OCI-LY7 (cell line): Measurements from ENCODE around the gene UBE2L6. TPM values are rescaled to one million over a fixed set of nuclear protein-coding genes. Genes with fewer than 3 reads are reported as not detected.

Experiments
- BruUV-seq: library from RNA; stranded (reverse); fragments of 400-500 nt; replicated peaks from 2 replicates; lab custom pipeline; 2021; lab: Mats Ljungman, UMichigan
- CTCF ChIA-PET: fragments of 300-600 bp; sonication (Branson Sonifier 250); formaldehyde crosslinking; loops from one replicate; lab custom pipeline; 2022; ENCODE audit warnings: antibody characterized with exemption; ENCODE audit not compliant: unreplicated experiment; lab: Charles Lee
- POLR2A ChIA-PET: fragments of 300-600 bp; sonication (Branson Sonifier 250); formaldehyde crosslinking; loops from one replicate; lab custom pipeline; 2022; ENCODE audit warnings: antibody characterized with exemption; lab: Charles Lee
- DNase-seq: peaks from one replicate; pipeline ENCODE4 v3.0.0-alpha.2; 2015; ENCODE audit warnings: low spot score
- H2AFZ ChIP-seq: fragments of 200-600 bp; sonication (generic), shearing (Covaris generic); 2 replicates; pipeline ENCODE4 v1.6.1; 2014; ENCODE audit warnings: mild to moderate bottlenecking, antibody characterized with exemption, low read length, moderate library complexity
- H3K27ac ChIP-seq: fragments of 200-600 bp; sonication (generic); 2 replicates; pipeline ENCODE4 v1.5.1; 2014; ENCODE audit warnings: mixed run types, low read depth, mild to moderate bottlenecking, moderate library complexity, low read length, inconsistent platforms; ENCODE audit not compliant: poor library complexity, severe bottlenecking
- H3K36me3 ChIP-seq: fragments of 200-600 bp; sonication (generic); 2 replicates; pipeline ENCODE4 v1.6.1; 2014; ENCODE audit warnings: mild to moderate bottlenecking, antibody characterized with exemption, low read length, moderate library complexity, mixed read lengths; ENCODE audit not compliant: insufficient read depth
- H3K4me1 ChIP-seq: fragments of 200-600 bp; sonication (generic); 2 replicates; pipeline ENCODE4 v1.5.1; 2014; ENCODE audit warnings: mild to moderate bottlenecking, low read length; ENCODE audit not compliant: insufficient read depth, poor library complexity, severe bottlenecking
- H3K4me2 ChIP-seq: fragments of 200-600 bp; sonication (generic); 2 replicates; pipeline ENCODE4 v1.6.1; 2014; ENCODE audit warnings: mild to moderate bottlenecking, low read length
- H3K4me3 ChIP-seq: fragments of 200-600 bp; sonication (generic); 2 replicates; pipeline ENCODE4 v1.5.1; 2014; ENCODE audit warnings: mild to moderate bottlenecking, low read depth, low read length; ENCODE audit not compliant: poor library complexity, severe bottlenecking
- H3K79me2 ChIP-seq: fragments of 200-600 bp; sonication (generic); 2 replicates; pipeline ENCODE4 v1.6.1; 2016; ENCODE audit warnings: low read depth, mild to moderate bottlenecking, low read length, moderate library complexity, mixed read lengths; ENCODE audit not compliant: insufficient read depth
- H3K9me2 ChIP-seq: fragments of 200-600 bp; sonication (generic); 2 replicates; pipeline ENCODE4 v1.6.1; 2016; ENCODE audit warnings: mild to moderate bottlenecking, low read length, mixed read lengths; ENCODE audit not compliant: insufficient read depth
- H3K9me3 ChIP-seq: fragments of 200-600 bp; sonication (generic); 2 replicates; pipeline ENCODE4 v1.6.1; 2014; ENCODE audit warnings: mild to moderate bottlenecking, mixed run types, low read length, mixed read lengths
- H4K20me1 ChIP-seq: fragments of 200-600 bp; sonication (generic); 2 replicates; pipeline ENCODE4 v1.6.1; 2014; ENCODE audit warnings: mild to moderate bottlenecking, antibody characterized with exemption, low read length, moderate library complexity, mixed read lengths; ENCODE audit not compliant: insufficient read depth
- CTCF ChIP-seq: fragments of 200-600 bp; sonication (generic); conservative IDR thresholded peaks from 2 replicates; pipeline ENCODE4 v1.5.1; 2014; ENCODE audit warnings: mild to moderate bottlenecking, antibody characterized with exemption, low read length, moderate library complexity, mixed read lengths
- EZH2phosphoT487 ChIP-seq: fragments of 200-600 bp; sonication (generic); IDR thresholded peaks from 2 replicates; pipeline ENCODE4 v1.6.1; 2018; ENCODE audit warnings: low read depth, borderline replicate concordance, mild to moderate bottlenecking, mixed run types, antibody characterized with exemption, low read length, moderate library complexity, mixed read lengths
- intact Hi-C: fragments of 100-400 bp; cut with micrococcal nuclease; formaldehyde crosslinking; loops from one replicate; pipeline ENCODE4 v1.10.0; 2022; ENCODE audit not compliant: unreplicated experiment
- total RNA-seq, 2 experiments: library from RNA; depleted of rRNA in 1 of 2; stranded (reverse); fragments of >200 nt in 1 of 2; shearing (Covaris generic) in 1 of 2; gene quantifications; 2 replicates each; pipeline ENCODE4 v1.2.3, GENCODE V29; 2014 to 2022

UBE2L6 gene
- total RNA-seq, 2 experiments from 2014 or later: 51.7 to 68.9 TPM

DNA sequence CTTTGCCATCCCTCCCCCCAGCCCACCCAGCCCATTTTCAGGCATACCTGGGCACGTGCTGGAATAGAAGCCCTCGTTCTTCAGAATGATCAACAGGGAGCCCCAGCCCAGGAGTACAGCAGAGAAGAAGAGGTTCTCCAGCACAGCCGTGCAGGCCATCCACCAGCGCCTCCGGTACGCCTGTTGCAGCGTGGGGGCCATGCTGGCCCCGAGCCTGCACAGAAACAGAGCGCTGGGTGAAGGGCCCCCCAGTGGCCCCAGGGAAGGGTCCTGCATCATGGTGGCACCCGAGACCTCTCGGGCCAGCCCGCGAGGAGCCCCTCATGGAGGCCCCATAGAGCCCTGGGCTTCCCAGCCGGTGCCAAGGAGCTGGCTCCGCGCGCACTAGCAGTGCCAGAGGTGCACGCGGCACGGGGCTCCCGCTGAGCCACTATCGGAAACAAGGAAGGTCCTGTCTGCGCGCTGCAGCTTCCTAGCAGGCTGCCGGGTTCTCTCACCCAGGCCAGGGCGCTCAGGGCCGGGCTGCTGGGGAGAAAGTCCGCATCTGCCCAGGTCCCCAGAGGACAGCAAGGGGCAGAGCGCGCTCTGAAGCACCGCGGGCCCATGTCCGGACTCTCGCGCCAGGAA is 53.4 kb downstream of the UBE2L6 start:
- H3K79me2 ChIP-seq: peaks cover 40% of the 10 kb centered on the region; the same call in 1 of the 2 replicates
- H3K9me3 ChIP-seq: no peaks in the 10 kb centered on the region
- H4K20me1 ChIP-seq: no peaks in the 10 kb centered on the region
- TF ChIP-seq EZH2phosphoT487: no peak
- TF ChIP-seq CTCF: no peak
- no peaks in the 10 kb centered on the region for H3K9me2 ChIP-seq
- intact Hi-C loops: loop anchor here (5.0 to 10.0 kb wide), 2 partner anchors 153 to 1581 kb away; partner anchors contain the start of gene ZDHHC5
- peak overlapping the region; percentile 79; the same call in 1 of the 2 replicates for H2AFZ ChIP-seq
- peak overlapping the region; percentile 87 for H3K4me2 ChIP-seq
- H3K4me3 ChIP-seq: peak overlapping the region; percentile 91
- H3K4me1 ChIP-seq: peaks cover 43% of the 10 kb centered on the region
- ChIA-PET CTCF (interaction anchor here (1.5 to 5.2 kb wide), 2 partner anchors 13 to 20 kb away, joined by 8 to 21 read pairs; no protein-coding TSS in a partner anchor), POLR2A (interaction anchor here (0.6 to 5.9 kb wide), 9 partner anchors 8 to 149 kb away, joined by 3 to 64 read pairs (median 5); partner anchors contain the start of gene TIMM10)
- peaks cover 21% of the 10 kb centered on the region for H3K36me3 ChIP-seq
- BruUV-seq: no TSS peak
- peak overlapping the region; percentile 65 for H3K27ac ChIP-seq
- peak; percentile 62 for DNase-seq

DNA sequence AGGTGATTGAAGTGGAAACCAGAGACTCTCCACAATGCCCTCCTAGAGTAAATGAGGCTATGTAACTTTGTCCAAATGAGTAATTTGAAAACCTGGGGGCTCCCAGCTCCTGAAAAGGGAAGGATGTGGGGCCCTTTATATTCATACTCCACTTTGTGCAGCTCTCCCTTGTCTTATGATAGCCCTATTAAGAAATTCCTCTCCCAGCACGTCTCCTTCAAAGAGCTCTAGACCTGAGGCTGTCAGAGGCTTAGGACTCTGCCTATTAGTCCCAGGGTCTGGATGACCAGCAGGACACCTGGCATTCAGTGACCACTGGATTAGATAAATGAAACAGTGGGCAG is 54.0 kb downstream of the UBE2L6 start:
- TF ChIP-seq EZH2phosphoT487: no peak
- TF ChIP-seq CTCF: no peak
- H3K79me2 ChIP-seq: peaks cover 40% of the 10 kb centered on the region; the same call in 1 of the 2 replicates
- H3K9me3 ChIP-seq: no peaks in the 10 kb centered on the region
- H4K20me1 ChIP-seq: no peaks in the 10 kb centered on the region
- H3K4me2 ChIP-seq: peak overlapping the region; percentile 87
- peaks cover 43% of the 10 kb centered on the region for H3K4me1 ChIP-seq
- H3K36me3 ChIP-seq: peaks cover 22% of the 10 kb centered on the region
- intact Hi-C loops: loop anchor here (5.0 to 10.0 kb wide), 2 partner anchors 154 to 1581 kb away; partner anchors contain the start of gene ZDHHC5
- peak overlapping the region; percentile 91 for H3K4me3 ChIP-seq
- no peak overlapping the region for H2AFZ ChIP-seq
- BruUV-seq: TSS peak; percentile 54
- ChIA-PET POLR2A (interaction anchor here (0.9 to 5.9 kb wide), 7 partner anchors 9 to 87 kb away, joined by 3 to 64 read pairs (median 5); partner anchors contain the start of genes SLC43A3 and TIMM10), CTCF (interaction anchor here (1.1 to 5.2 kb wide), 3 partner anchors 14 to 20 kb away, joined by 8 to 21 read pairs (median 10); no protein-coding TSS in a partner anchor)
- H3K9me2 ChIP-seq: no peaks in the 10 kb centered on the region
- no peak for DNase-seq
- peak overlapping the region; percentile 65 for H3K27ac ChIP-seq
